HCT116 (cell line): ENCODE results near the gene DCTN5. TPM values are rescaled to one million over a fixed set of nuclear protein-coding genes. Genes with fewer than 3 reads are reported as not detected.

Source experiments
- ATAC-seq: fragments of 200-7000 bp; cut with Tn5 transposase; 2 replicates; pipeline ENCODE4 v1.9.1; 2020; ENCODE audit warnings: mild to moderate bottlenecking, moderate library complexity
- BruUV-seq: library from RNA; stranded (reverse); fragments of 400-500 nt; replicated peaks from 2 replicates; lab custom pipeline; 2021; lab: Mats Ljungman, UMichigan
- CTCF ChIA-PET: fragments of 300-600 bp; sonication (Branson Sonifier 250); formaldehyde crosslinking; loops from one replicate; lab custom pipeline; 2021; ENCODE audit warnings: antibody characterized with exemption; lab: Charles Lee
- POLR2A ChIA-PET: fragments of 300-600, 350-600 bp; sonication (Branson Sonifier 250); formaldehyde crosslinking; loops from one replicate; lab custom pipeline; 2021; ENCODE audit warnings: antibody characterized with exemption; lab: Charles Lee
- RAD21 ChIA-PET, 2 experiments: fragments of 300-600 bp; sonication (Branson Sonifier 250); formaldehyde crosslinking; loops; one replicate each; lab custom pipeline; 2023; ENCODE audit warnings: low total read pairs in 2 of 2; ENCODE audit not compliant: uncharacterized antibody in 2 of 2, unreplicated experiment in 2 of 2, low non-redundant PET in 1 of 2; lab: Charles Lee
- DNase-seq: peaks from one replicate; pipeline ENCODE4 v3.0.0-alpha.2; 2010; ENCODE audit warnings: low read depth, low spot score
- H2AFZ ChIP-seq: fragments of 200-600 bp; shearing (Covaris generic), sonication (generic); 2 replicates; pipeline ENCODE4 v1.6.1; 2017; ENCODE audit warnings: low read depth, mixed run types, mixed read lengths, antibody characterized with exemption, low read length; ENCODE audit not compliant: poor library complexity, severe bottlenecking
- H3K27ac ChIP-seq: 2 replicates; pipeline ENCODE4 v1.5.1; 2012; ENCODE audit warnings: low read depth, low read length
- H3K27me3 ChIP-seq: fragments of 200-600 bp; sonication (generic); 2 replicates; pipeline ENCODE4 v1.6.1; 2016; ENCODE audit warnings: mixed run types, low read length, mixed read lengths; ENCODE audit not compliant: insufficient read depth
- H3K36me3 ChIP-seq, 2 experiments: fragments of 200-500 bp in 1 of 2; fragments of 200-600 bp in 1 of 2; sonication (Bioruptor generic) in 1 of 2; sonication (generic) in 1 of 2; 2 replicates each; pipeline versions ENCODE4 v1.5.1 to v1.6.1; 2014 to 2016; ENCODE audit warnings: low read length in 2 of 2, inconsistent platforms in 1 of 2, mixed read lengths in 1 of 2, mixed run types in 1 of 2; ENCODE audit not compliant: insufficient read depth in 2 of 2, control insufficient read depth in 1 of 2
- H3K4me1 ChIP-seq, 2 experiments: fragments of 200-600 bp in 1 of 2; sonication (generic) in 1 of 2; 2 replicates each; pipeline versions ENCODE4 v1.5.1 to v1.6.1; 2012 to 2017; ENCODE audit warnings: low read length in 2 of 2, inconsistent platforms in 1 of 2, mild to moderate bottlenecking in 1 of 2, mixed read lengths in 1 of 2, mixed run types in 1 of 2, moderate library complexity in 1 of 2; ENCODE audit not compliant: insufficient read depth in 2 of 2, control insufficient read depth in 1 of 2
- H3K4me2 ChIP-seq: fragments of 200-600 bp; sonication (generic); 2 replicates; pipeline ENCODE4 v1.6.1; 2017; ENCODE audit warnings: mixed run types, low read length, mixed read lengths
- H3K4me3 ChIP-seq, 2 experiments: fragments of 200-600 bp in 1 of 2; sonication (generic) in 1 of 2; replicated peaks in 1 of 2; 2 replicates each; pipeline ENCODE4 v1.5.1; 2011 to 2016; ENCODE audit warnings: low read length in 2 of 2, control low read depth in 1 of 2, low read depth in 1 of 2, mild to moderate bottlenecking in 1 of 2, mixed read lengths in 1 of 2, mixed run types in 1 of 2
- H3K79me2 ChIP-seq: fragments of 200-600 bp; sonication (generic); 2 replicates; pipeline ENCODE4 v1.6.1; 2017; ENCODE audit warnings: mild to moderate bottlenecking, mixed run types, low read length, moderate library complexity, mixed read lengths; ENCODE audit not compliant: insufficient read depth
- H3K9ac ChIP-seq: fragments of 200-600 bp; sonication (generic); 2 replicates; pipeline ENCODE4 v1.6.1; 2016; ENCODE audit warnings: low read length, mixed read lengths
- H3K9me2 ChIP-seq: fragments of 200-600 bp; sonication (generic), shearing (Covaris generic); 2 replicates; pipeline ENCODE4 v1.6.1; 2017; ENCODE audit warnings: mixed run types, mild to moderate bottlenecking, moderate library complexity; ENCODE audit not compliant: insufficient read depth
- H3K9me3 ChIP-seq, 2 experiments: fragments of 200-500 bp in 1 of 2; fragments of 200-600 bp in 1 of 2; sonication (Bioruptor generic) in 1 of 2; sonication (generic) in 1 of 2; 2 replicates each; pipeline ENCODE4 v1.6.1; 2014 to 2017; ENCODE audit warnings: low read length in 2 of 2, mixed read lengths in 2 of 2, inconsistent platforms in 1 of 2, low read depth in 1 of 2, mild to moderate bottlenecking in 1 of 2, mixed run types in 1 of 2, moderate library complexity in 1 of 2; ENCODE audit not compliant: control insufficient read depth in 1 of 2, insufficient read depth in 1 of 2
- H4K20me1 ChIP-seq: fragments of 200-600 bp; sonication (generic), shearing (Covaris generic); 2 replicates; pipeline ENCODE4 v1.6.1; 2017; ENCODE audit warnings: mixed run types, mild to moderate bottlenecking, moderate library complexity; ENCODE audit not compliant: insufficient read depth
- CBX3 ChIP-seq: IDR thresholded peaks from 2 replicates; pipeline ENCODE4 v1.6.1; 2012; ENCODE audit warnings: low read depth
- CEBPB ChIP-seq: IDR thresholded peaks from 2 replicates; pipeline ENCODE4 v1.6.1; 2012; ENCODE audit warnings: low read depth
- EGR1 ChIP-seq: IDR thresholded peaks from 2 replicates; pipeline ENCODE4 v1.6.1; 2012; ENCODE audit warnings: low read depth
- ELF1 ChIP-seq: IDR thresholded peaks from 2 replicates; pipeline ENCODE4 v1.6.1; 2012; ENCODE audit warnings: low read depth, borderline replicate concordance
- EZH2 ChIP-seq: fragments of 200-600 bp; sonication (generic); IDR thresholded peaks from 2 replicates; pipeline ENCODE4 v1.6.1; 2017; ENCODE audit warnings: antibody characterized with exemption, mixed run types
- EZH2phosphoT487 ChIP-seq: fragments of 200-600 bp; IDR thresholded peaks from 2 replicates; pipeline ENCODE4 v1.6.1; 2018; ENCODE audit warnings: antibody characterized with exemption, borderline replicate concordance
- FOSL1 ChIP-seq: IDR thresholded peaks from 2 replicates; pipeline ENCODE4 v1.6.1; 2012; ENCODE audit warnings: low read depth
- POLR2A ChIP-seq: IDR thresholded peaks from 2 replicates; pipeline ENCODE4 v1.7.0; 2011; ENCODE audit warnings: borderline replicate concordance; ENCODE audit not compliant: insufficient read depth, insufficient read length; ENCODE audit errors: extremely low read depth
- POLR2AphosphoS5 ChIP-seq: IDR thresholded peaks from 2 replicates; pipeline ENCODE4 v1.6.1; 2011; ENCODE audit warnings: mild to moderate bottlenecking, low read depth, low read length, moderate library complexity
- RAD21 ChIP-seq: IDR thresholded peaks from 2 replicates; pipeline ENCODE4 v1.6.1; 2012; ENCODE audit warnings: low read depth, mild to moderate bottlenecking
- SIN3A ChIP-seq: IDR thresholded peaks from 2 replicates; pipeline ENCODE4 v1.6.1; 2012; ENCODE audit warnings: low read depth
- SP1 ChIP-seq: IDR thresholded peaks from 2 replicates; pipeline ENCODE4 v1.6.1; 2012; ENCODE audit warnings: low read depth
- TCF7L2 ChIP-seq: IDR thresholded peaks from 2 replicates; pipeline ENCODE4 v1.7.0; 2011; ENCODE audit warnings: borderline replicate concordance, inconsistent platforms; ENCODE audit not compliant: insufficient read depth, insufficient read length; ENCODE audit errors: extremely low read depth
- YY1 ChIP-seq: IDR thresholded peaks from 2 replicates; pipeline ENCODE4 v1.6.1; 2011; ENCODE audit warnings: low read length, low read depth, moderate library complexity, mild to moderate bottlenecking; ENCODE audit not compliant: insufficient replicate concordance; ENCODE audit errors: extremely low read depth
- ZFX ChIP-seq: fragments of 450-650 bp; IDR thresholded peaks from 2 replicates; pipeline ENCODE4 v1.6.1; 2017
- intact Hi-C: fragments of 100-400 bp; cut with micrococcal nuclease; formaldehyde crosslinking; loops from 2 replicates; pipeline ENCODE4 v1.10.0; 2022
- total RNA-seq: library from RNA; stranded (reverse); gene quantifications from one replicate; pipeline ENCODE4 v1.2.1, GENCODE V29; 2021; ENCODE audit not compliant: unreplicated experiment
- TF ChIP-seq, protein P1 (sequence below), 3 experiments: fragments of 200-600 bp in 1 of 3; sonication (generic) in 1 of 3; IDR thresholded peaks in 2 of 3; conservative IDR thresholded peaks in 1 of 3; 2 replicates each; pipeline ENCODE4 v1.5.1; 2012 to 2017; ENCODE audit warnings: low read depth in 2 of 3, low read length in 2 of 3, antibody characterized with exemption in 1 of 3, borderline replicate concordance in 1 of 3, control low read depth in 1 of 3, mild to moderate bottlenecking in 1 of 3, mixed read lengths in 1 of 3, mixed run types in 1 of 3, moderate library complexity in 1 of 3; ENCODE audit not compliant: insufficient read depth in 1 of 3
- TF ChIP-seq, protein P2 (sequence below): IDR thresholded peaks from 2 replicates; pipeline ENCODE4 v1.6.1; 2012
- TF ChIP-seq, protein P3 (sequence below): IDR thresholded peaks from 2 replicates; pipeline ENCODE4 v1.6.1; 2012; ENCODE audit warnings: low read depth
- TF ChIP-seq, protein P4 (sequence below): IDR thresholded peaks from 2 replicates; pipeline ENCODE4 v1.6.1; 2012

Gene DCTN5
- total RNA-seq, 1 experiment from 2014 or later = 42.9 TPM

DNA sequence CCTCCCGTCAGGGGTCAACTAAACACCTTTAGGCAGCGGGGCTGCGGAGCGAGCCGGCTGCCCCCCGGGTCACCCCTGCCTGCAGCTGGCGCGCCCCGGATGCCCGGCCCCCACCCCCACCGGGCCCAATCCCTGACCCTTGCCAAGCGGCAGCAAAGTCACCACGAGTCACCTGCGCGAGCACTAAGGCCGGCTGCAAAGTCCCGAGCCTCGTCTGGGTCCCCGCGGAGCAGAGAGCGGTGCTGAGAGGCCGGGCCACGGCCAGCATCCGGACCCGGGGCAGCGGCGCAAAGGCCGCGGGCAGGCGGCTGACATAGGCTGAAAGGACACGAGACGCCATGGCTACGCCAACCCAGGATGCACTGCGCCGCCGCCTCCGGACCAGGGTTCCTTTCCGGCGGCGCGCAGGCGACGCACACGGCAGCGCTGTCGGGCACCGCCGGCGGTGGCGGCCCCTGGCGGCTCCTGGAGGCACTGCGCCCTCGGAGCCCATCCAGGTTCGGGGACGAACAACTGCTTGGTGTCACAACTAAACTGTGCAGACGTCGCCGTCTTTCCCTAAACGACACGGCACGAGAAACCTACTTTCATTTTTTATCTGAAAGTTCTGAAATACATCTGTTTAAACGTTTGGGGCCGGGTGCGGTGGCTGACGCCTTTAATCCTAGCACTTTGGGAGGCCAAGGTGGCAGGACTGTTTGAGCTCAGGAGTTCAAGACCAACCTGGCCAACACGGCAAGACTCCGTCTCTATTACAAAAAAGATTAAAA lies 45.1 kb upstream of the DCTN5 start, which contains the start of gene NDUFAB1:
NDUFAB1 (minus strand) TSS at position 366 of the 770 bp plus-strand sequence; CDS start at position 340, 26 bp downstream.
- peaks cover 16 to 25% of the 10 kb centered on the region in 2 experiments; a peak in 3 of 4 replicates for H3K4me1 ChIP-seq
- intact Hi-C loops = loop anchor here (1.0 to 2.0 kb wide), 2 partner anchors 39 to 45 kb away; partner anchors contain the start of genes DCTN5, EARS2, PALB2 and UBFD1

More for the DNA sequence above, 45.1 kb upstream of the DCTN5 start, which contains the start of gene NDUFAB1:
- POLR2A ChIA-PET = interaction anchor here (1.5 to 2.3 kb wide), 2 partner anchors 38 to 45 kb away, joined by 3 to 8 read pairs; partner anchors contain the start of genes DCTN5, EARS2, PALB2 and UBFD1
- no peaks in the 10 kb centered on the region for H3K9me2 ChIP-seq
- DNase-seq (peak; percentile 67), ATAC-seq (peak; percentile 88)
- no peaks in the 10 kb centered on the region for H4K20me1 ChIP-seq
- H3K4me3 ChIP-seq = peak within 1 kb of the TSS; percentile 85 to 100
- H3K27ac ChIP-seq = peak within 1 kb of the TSS; percentile 77
- BruUV-seq = no TSS peak
- H3K79me2 ChIP-seq = peaks cover 49% of the 10 kb centered on the region
- peak within 1 kb of the TSS; percentile 89 for H3K4me2 ChIP-seq
- H3K27me3 ChIP-seq = no peaks in the 10 kb centered on the region
- TF ChIP-seq, protein P1, sequence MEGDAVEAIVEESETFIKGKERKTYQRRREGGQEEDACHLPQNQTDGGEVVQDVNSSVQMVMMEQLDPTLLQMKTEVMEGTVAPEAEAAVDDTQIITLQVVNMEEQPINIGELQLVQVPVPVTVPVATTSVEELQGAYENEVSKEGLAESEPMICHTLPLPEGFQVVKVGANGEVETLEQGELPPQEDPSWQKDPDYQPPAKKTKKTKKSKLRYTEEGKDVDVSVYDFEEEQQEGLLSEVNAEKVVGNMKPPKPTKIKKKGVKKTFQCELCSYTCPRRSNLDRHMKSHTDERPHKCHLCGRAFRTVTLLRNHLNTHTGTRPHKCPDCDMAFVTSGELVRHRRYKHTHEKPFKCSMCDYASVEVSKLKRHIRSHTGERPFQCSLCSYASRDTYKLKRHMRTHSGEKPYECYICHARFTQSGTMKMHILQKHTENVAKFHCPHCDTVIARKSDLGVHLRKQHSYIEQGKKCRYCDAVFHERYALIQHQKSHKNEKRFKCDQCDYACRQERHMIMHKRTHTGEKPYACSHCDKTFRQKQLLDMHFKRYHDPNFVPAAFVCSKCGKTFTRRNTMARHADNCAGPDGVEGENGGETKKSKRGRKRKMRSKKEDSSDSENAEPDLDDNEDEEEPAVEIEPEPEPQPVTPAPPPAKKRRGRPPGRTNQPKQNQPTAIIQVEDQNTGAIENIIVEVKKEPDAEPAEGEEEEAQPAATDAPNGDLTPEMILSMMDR (IDR thresholded peaks at IDR 0.05 in 2 of 3, conservative IDR thresholded peaks at IDR 0.05 in 1 of 3; ENCODE audit: borderline replicate concordance in 1 of 3, insufficient read depth in 1 of 3, low read depth in 2 of 3, low read length in 2 of 3) = peak; percentile 68 to 99 (median 82)
- TF ChIP-seq RAD21 = 0 out of 2 replicates have a peak, but pooled peaks have one; percentile 31
- peak; percentile 87 for TF ChIP-seq ZFX
- TF ChIP-seq POLR2A = peak; percentile 55
- no peak for TF ChIP-seq CEBPB
- peak; percentile 54 for TF ChIP-seq TCF7L2
- 0 out of 2 replicates have a peak, but pooled peaks have one; percentile 55 for TF ChIP-seq SIN3A
- TF ChIP-seq, protein P2, sequence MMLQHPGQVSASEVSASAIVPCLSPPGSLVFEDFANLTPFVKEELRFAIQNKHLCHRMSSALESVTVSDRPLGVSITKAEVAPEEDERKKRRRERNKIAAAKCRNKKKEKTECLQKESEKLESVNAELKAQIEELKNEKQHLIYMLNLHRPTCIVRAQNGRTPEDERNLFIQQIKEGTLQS = no peak
- peak; percentile 34; the same call in 1 of the 2 replicates for TF ChIP-seq EGR1
- TF ChIP-seq ELF1 = no peak
- TF ChIP-seq, protein P3, sequence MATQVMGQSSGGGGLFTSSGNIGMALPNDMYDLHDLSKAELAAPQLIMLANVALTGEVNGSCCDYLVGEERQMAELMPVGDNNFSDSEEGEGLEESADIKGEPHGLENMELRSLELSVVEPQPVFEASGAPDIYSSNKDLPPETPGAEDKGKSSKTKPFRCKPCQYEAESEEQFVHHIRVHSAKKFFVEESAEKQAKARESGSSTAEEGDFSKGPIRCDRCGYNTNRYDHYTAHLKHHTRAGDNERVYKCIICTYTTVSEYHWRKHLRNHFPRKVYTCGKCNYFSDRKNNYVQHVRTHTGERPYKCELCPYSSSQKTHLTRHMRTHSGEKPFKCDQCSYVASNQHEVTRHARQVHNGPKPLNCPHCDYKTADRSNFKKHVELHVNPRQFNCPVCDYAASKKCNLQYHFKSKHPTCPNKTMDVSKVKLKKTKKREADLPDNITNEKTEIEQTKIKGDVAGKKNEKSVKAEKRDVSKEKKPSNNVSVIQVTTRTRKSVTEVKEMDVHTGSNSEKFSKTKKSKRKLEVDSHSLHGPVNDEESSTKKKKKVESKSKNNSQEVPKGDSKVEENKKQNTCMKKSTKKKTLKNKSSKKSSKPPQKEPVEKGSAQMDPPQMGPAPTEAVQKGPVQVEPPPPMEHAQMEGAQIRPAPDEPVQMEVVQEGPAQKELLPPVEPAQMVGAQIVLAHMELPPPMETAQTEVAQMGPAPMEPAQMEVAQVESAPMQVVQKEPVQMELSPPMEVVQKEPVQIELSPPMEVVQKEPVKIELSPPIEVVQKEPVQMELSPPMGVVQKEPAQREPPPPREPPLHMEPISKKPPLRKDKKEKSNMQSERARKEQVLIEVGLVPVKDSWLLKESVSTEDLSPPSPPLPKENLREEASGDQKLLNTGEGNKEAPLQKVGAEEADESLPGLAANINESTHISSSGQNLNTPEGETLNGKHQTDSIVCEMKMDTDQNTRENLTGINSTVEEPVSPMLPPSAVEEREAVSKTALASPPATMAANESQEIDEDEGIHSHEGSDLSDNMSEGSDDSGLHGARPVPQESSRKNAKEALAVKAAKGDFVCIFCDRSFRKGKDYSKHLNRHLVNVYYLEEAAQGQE = no peak
- peak; percentile 91 for TF ChIP-seq YY1
- TF ChIP-seq CBX3 = peak; percentile 85
- no peak for TF ChIP-seq FOSL1
- peak; percentile 87 for TF ChIP-seq POLR2AphosphoS5
- no peak for TF ChIP-seq EZH2phosphoT487
- TF ChIP-seq EZH2 = no peak
- TF ChIP-seq, protein P4, sequence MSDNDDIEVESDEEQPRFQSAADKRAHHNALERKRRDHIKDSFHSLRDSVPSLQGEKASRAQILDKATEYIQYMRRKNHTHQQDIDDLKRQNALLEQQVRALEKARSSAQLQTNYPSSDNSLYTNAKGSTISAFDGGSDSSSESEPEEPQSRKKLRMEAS = peak; percentile 87
- TF ChIP-seq SP1 = peak; percentile 37
- CTCF ChIA-PET = interaction anchor here (0.7 to 2.2 kb wide), 11 partner anchors 9 to 657 kb away, joined by 3 to 30 read pairs (median 7); partner anchors contain the start of genes DCTN5, EARS2, PALB2 and UBFD1
- no peaks in the 10 kb centered on the region for H3K9me3 ChIP-seq
- RAD21 ChIA-PET = no interaction called here
- peak within 1 kb of the TSS; percentile 98 for H3K9ac ChIP-seq
- peaks cover 8 to 23% of the 10 kb centered on the region in 2 experiments for H3K36me3 ChIP-seq
- peak within 1 kb of the TSS; percentile 92 for H2AFZ ChIP-seq
